Left ventricle myocardium inferior (tissue), 1 donor: Measurements from ENCODE around the gene TRIM16. TPM values are rescaled to one million over a fixed set of nuclear protein-coding genes. Genes with fewer than 3 reads are reported as not detected.

Experiments used
- total RNA-seq: library from RNA; stranded (reverse); fragmentation: NEBNext Ultra II Directional; extraction: Animal tissue kit (Norgen Biotek cat#: 25700); gene quantifications from one replicate; pipeline ENCODE4 v1.2.1, GENCODE V29; 2021
- donor health status: DM: no; HTN: yes; CAD: no; lungs with severe emphysema.

The TRIM16 gene
- total RNA-seq, 1 donor from 2014 or later = 30.4 TPM

Other genes with a start within 250 kb of the TRIM16 start
- gene CDRT4, start 216.7 kb downstream of the TRIM16 start, total RNA-seq = 1.4 TPM
- 4.8 TPM for gene TVP23C, start 120.8 kb downstream of the TRIM16 start, total RNA-seq
- gene FBXW10B, start 64.6 kb downstream of the TRIM16 start, total RNA-seq = 1.0 TPM
- 10.8 TPM for gene ZNF286A, start 15.4 kb upstream of the TRIM16 start, total RNA-seq
- not detected for gene TBC1D26, start 48.0 kb upstream of the TRIM16 start, total RNA-seq